BJ (cell line): ENCODE data around the gene CMSS1. TPM values are rescaled to one million over a fixed set of nuclear protein-coding genes. Genes with fewer than 3 reads are reported as not detected.

ENCODE experiments used
- CTCF ChIA-PET: fragments of 350-600 bp; formaldehyde crosslinking; extraction: SDS; loops from one replicate; lab custom pipeline; 2021; ENCODE audit warnings: antibody characterized with exemption, inconsistent platforms; lab: Yijun Ruan, JAX
- POLR2A ChIA-PET: fragments of 300-600 bp; sonication (Branson Sonifier 250); formaldehyde crosslinking; extraction: SDS; loops from one replicate; lab custom pipeline; 2021; ENCODE audit warnings: antibody characterized with exemption; lab: Charles Lee
- DNase-seq: peaks from one replicate; pipeline ENCODE4 v3.0.0-alpha.2; 2011; ENCODE audit warnings: low read depth
- H3K27me3 ChIP-seq: 2 replicates; pipeline ENCODE4 v1.6.0; 2011; ENCODE audit warnings: low read length; ENCODE audit not compliant: control insufficient read depth, insufficient read depth
- H3K36me3 ChIP-seq: 2 replicates; pipeline ENCODE4 v1.5.1; 2011; ENCODE audit warnings: low read length; ENCODE audit not compliant: control insufficient read depth, insufficient read depth
- H3K4me3 ChIP-seq: 2 replicates; pipeline ENCODE4 v1.5.1; 2011; ENCODE audit warnings: low read depth, mild to moderate bottlenecking, control low read depth, low read length
- polyA plus RNA-seq: library from polyadenylated mRNA; depleted of rRNA; stranded (reverse); fragments of >200 nt; gene quantifications from 2 replicates; pipeline ENCODE4 v1.2.3, GENCODE V29; 2011
- TF ChIP-seq, protein P1 (sequence below): IDR thresholded peaks from 2 replicates; pipeline ENCODE4 v1.5.1; 2011; ENCODE audit warnings: low read depth, mild to moderate bottlenecking, control low read depth, inconsistent platforms, low read length, moderate library complexity; ENCODE audit not compliant: insufficient read depth

CMSS1 gene
- polyA plus RNA-seq, 1 experiment: 6.7 TPM

DNA sequence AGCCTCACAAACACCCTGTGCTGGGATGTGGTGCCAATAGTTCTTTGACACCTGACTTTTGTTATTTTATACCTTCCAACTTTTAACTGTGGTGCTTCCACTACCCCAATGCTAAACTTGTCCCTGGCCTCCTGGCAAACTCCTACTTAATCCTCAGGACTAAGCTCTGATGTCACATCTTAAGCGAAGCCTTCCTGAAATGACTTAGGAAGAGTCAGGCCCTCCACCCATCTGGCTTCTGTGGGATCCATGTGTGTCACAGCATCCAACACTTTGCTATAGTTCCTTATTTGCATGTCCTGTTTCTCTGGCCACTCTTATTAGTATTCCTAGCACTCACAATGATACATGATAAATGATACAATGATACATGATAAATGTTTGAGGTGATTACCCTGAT lies 163.5 kb downstream of the CMSS1 start:
- DNase-seq: no peak
- POLR2A ChIA-PET: interaction anchor here (0.9 kb wide), 1 partner anchor 14 kb away, joined by 4 read pairs; no protein-coding TSS in a partner anchor
- Histone ChIP-seq H3K27me3 (no peaks in the 10 kb centered on the region), H3K36me3 (no peaks in the 10 kb centered on the region), H3K4me3 (no peak overlapping the region)
- TF ChIP-seq, protein P1, sequence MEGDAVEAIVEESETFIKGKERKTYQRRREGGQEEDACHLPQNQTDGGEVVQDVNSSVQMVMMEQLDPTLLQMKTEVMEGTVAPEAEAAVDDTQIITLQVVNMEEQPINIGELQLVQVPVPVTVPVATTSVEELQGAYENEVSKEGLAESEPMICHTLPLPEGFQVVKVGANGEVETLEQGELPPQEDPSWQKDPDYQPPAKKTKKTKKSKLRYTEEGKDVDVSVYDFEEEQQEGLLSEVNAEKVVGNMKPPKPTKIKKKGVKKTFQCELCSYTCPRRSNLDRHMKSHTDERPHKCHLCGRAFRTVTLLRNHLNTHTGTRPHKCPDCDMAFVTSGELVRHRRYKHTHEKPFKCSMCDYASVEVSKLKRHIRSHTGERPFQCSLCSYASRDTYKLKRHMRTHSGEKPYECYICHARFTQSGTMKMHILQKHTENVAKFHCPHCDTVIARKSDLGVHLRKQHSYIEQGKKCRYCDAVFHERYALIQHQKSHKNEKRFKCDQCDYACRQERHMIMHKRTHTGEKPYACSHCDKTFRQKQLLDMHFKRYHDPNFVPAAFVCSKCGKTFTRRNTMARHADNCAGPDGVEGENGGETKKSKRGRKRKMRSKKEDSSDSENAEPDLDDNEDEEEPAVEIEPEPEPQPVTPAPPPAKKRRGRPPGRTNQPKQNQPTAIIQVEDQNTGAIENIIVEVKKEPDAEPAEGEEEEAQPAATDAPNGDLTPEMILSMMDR: no peak
- CTCF ChIA-PET: no interaction called here

DNA sequence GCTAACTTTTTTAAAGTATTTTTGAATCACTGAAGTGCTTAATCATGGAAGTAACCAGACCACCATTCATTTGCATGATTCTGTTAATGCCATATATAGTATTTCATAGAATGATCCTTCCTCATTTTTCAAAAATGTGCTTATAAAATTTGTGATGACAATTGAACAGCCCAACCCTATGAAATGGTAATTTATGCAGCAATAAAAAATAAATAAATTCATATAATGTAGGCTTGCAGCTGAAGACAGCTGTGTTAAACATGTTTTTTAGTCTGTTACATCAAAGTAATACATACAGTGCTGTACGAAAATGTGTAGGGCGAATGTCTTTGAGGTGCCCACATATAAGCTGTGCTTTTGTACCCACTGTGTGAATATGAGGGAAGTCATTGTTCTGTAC lies 165.0 kb downstream of the CMSS1 start:
- H3K27me3 ChIP-seq: no peaks in the 10 kb centered on the region
- ChIA-PET POLR2A (no interaction called here), CTCF (interaction anchor here (1.5 kb wide), 1 partner anchor 8 kb away, joined by 3 read pairs; no protein-coding TSS in a partner anchor)
- no peaks in the 10 kb centered on the region for H3K36me3 ChIP-seq
- H3K4me3 ChIP-seq: no peak overlapping the region
- no peak for DNase-seq
- TF ChIP-seq, protein P1: no peak

DNA sequence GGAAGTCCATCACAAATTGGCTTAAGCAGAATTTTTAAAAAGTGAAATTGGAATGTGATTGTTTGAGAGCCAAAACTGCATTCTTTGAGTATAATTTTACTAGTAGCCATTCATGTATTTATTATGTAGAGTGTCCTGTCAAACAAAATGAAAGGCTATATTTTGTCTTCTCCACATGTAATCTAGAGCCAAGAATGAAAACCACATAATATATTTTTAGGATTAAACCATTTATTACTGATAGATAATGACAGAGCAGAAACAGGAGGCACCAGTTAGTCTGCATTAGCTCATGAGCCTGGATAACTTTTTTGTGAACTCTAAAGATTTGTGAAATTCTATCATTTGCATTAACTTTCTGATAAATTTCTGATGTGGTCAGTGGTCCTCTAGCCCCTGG lies 166.5 kb downstream of the CMSS1 start:
- ChIA-PET CTCF (no interaction called here), POLR2A (interaction anchor here (0.6 kb wide), 1 partner anchor 287 kb away, joined by 3 read pairs; no protein-coding TSS in a partner anchor)
- H3K36me3 ChIP-seq: no peaks in the 10 kb centered on the region
- no peak overlapping the region for H3K4me3 ChIP-seq
- no peaks in the 10 kb centered on the region for H3K27me3 ChIP-seq
- TF ChIP-seq, protein P1: no peak
- no peak for DNase-seq

DNA sequence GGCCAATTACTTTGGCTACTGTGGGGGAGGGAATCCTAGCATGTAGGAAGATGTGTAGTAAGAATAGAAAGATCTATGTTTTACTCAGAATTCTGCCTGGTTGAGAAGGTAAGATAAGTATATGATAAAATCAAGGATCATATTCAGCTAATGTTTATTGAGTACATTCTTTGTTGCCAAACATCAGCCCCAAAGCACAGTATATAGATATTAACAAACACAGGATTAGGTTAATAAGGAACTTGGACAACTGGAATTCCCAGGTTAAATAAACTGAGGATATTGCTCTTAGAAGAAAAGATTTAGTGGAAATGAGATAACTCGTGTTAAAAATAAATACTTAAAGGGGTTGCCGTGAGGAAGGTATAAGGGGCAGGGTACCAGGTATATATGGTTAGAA lies 167.0 kb downstream of the CMSS1 start:
- ChIA-PET CTCF (interaction anchor here (0.6 to 1.3 kb wide), 2 partner anchors 9 to 14 kb away, joined by 3 read pairs; no protein-coding TSS in a partner anchor), POLR2A (no interaction called here)
- DNase-seq: no peak
- Histone ChIP-seq H3K27me3 (no peaks in the 10 kb centered on the region), H3K4me3 (no peak overlapping the region), H3K36me3 (no peaks in the 10 kb centered on the region)
- TF ChIP-seq, protein P1: no peak

DNA sequence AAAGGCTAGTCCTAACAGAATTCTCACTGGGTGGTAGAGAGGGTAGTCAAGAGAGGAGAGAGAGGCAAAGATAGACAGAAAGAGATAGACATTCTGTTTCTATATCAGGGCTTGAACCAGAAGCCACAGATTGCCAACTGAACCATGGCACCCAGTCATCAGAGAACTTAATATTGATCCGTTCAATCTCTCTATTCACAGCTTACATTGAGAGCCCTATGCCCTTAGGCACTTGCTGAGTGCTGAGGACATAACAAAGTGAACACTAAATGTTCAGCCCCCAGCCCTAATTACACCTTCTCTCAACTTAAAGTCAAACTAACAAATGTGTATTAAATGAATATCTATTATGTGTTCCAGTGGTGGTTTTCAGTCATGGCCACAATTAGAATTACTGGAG lies 172.5 kb downstream of the CMSS1 start:
- Histone ChIP-seq H3K36me3 (no peaks in the 10 kb centered on the region), H3K27me3 (no peaks in the 10 kb centered on the region), H3K4me3 (no peak overlapping the region)
- ChIA-PET CTCF (no interaction called here), POLR2A (no interaction called here)
- DNase-seq: no peak
- TF ChIP-seq, protein P1: no peak
